ENCODE results near the gene IGF2R. TPM values are rescaled to one million over a fixed set of nuclear protein-coding genes. Genes with fewer than 3 reads are reported as not detected.
A peak's percentile ranks its signal among the peaks of the same experiment; 100 is the strongest.
"Not testable (repeated sequence)": the region's sequence is repeated elsewhere in the genome, so short reads cannot be mapped to it uniquely, and the experiment has no call there.

IGF2R gene, protein sequence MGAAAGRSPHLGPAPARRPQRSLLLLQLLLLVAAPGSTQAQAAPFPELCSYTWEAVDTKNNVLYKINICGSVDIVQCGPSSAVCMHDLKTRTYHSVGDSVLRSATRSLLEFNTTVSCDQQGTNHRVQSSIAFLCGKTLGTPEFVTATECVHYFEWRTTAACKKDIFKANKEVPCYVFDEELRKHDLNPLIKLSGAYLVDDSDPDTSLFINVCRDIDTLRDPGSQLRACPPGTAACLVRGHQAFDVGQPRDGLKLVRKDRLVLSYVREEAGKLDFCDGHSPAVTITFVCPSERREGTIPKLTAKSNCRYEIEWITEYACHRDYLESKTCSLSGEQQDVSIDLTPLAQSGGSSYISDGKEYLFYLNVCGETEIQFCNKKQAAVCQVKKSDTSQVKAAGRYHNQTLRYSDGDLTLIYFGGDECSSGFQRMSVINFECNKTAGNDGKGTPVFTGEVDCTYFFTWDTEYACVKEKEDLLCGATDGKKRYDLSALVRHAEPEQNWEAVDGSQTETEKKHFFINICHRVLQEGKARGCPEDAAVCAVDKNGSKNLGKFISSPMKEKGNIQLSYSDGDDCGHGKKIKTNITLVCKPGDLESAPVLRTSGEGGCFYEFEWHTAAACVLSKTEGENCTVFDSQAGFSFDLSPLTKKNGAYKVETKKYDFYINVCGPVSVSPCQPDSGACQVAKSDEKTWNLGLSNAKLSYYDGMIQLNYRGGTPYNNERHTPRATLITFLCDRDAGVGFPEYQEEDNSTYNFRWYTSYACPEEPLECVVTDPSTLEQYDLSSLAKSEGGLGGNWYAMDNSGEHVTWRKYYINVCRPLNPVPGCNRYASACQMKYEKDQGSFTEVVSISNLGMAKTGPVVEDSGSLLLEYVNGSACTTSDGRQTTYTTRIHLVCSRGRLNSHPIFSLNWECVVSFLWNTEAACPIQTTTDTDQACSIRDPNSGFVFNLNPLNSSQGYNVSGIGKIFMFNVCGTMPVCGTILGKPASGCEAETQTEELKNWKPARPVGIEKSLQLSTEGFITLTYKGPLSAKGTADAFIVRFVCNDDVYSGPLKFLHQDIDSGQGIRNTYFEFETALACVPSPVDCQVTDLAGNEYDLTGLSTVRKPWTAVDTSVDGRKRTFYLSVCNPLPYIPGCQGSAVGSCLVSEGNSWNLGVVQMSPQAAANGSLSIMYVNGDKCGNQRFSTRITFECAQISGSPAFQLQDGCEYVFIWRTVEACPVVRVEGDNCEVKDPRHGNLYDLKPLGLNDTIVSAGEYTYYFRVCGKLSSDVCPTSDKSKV (N-terminal part only)
- 100 to 1,000 TPM in 1 of 3 donors, 10 to 100 TPM in 2; 60.4 to 112 (median 81.0) TPM for total RNA-seq

DNA sequence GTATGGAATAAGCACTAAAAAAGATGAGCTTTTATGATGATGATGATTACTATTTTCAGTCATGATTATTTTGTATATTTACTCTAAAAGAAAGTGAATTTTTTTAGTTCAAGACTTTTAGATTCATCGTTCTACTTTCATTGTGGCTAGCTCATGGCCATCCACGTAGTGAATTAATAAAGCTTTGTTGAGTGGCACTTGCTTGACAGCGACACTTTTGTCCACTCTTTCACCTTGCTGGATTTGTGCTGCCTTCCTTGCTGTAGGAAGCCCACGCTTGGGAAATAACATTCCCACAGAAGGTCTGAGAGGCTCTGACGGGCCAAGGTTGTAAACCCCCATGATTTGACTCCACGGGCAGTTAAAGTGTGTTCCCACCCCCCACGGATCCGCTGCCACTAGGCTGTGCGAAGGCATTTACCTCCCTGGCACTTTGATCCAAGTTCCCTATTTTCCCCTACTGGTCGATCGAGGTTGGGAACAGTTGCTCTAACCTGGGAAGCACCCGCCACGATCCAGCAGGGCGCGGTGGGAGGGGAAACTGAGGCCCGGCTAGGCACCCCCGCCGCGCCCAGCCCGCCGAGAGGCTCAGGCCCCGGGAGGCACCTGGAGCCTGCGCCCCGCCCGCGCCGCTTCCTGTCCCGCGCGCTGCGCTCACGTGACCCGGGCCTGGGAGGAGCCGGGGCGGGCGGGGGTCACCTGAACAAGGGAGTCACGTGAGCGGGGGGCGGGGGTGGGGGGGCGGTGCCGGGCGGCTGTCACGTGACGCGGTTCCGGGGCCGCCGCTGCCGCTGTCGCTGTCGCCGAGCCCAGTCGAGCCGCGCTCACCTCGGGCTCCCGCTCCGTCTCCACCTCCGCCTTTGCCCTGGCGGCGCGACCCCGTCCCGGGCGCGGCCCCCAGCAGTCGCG is at the start of gene IGF2R:
TSS of gene IGF2R (plus strand) at position 788 of the 909 bp plus-strand sequence. CDS start 165 bp downstream, outside the sequence.
- H3K27ac ChIP-seq, result peak within 1 kb of the TSS; percentile 93 to 96
- H3K27me3 ChIP-seq, result no peaks in the 10 kb centered on the region
- H3K4me1 ChIP-seq, result peaks cover 0 to 8% of the 10 kb centered on the region in 2 donors
- no peaks in the 10 kb centered on the region for H3K9me3 ChIP-seq
- DNase-seq (ENCODE audit: low spot score in 2 of 2), result peak; percentile 91 to 96
- TF ChIP-seq POLR2A (IDR thresholded peaks at IDR 0.05) (peak; percentile 60), POLR2AphosphoS5 (IDR thresholded peaks at IDR 0.05) (peak; percentile 84 to 91 (median 91))
- TF ChIP-seq, protein P1, sequence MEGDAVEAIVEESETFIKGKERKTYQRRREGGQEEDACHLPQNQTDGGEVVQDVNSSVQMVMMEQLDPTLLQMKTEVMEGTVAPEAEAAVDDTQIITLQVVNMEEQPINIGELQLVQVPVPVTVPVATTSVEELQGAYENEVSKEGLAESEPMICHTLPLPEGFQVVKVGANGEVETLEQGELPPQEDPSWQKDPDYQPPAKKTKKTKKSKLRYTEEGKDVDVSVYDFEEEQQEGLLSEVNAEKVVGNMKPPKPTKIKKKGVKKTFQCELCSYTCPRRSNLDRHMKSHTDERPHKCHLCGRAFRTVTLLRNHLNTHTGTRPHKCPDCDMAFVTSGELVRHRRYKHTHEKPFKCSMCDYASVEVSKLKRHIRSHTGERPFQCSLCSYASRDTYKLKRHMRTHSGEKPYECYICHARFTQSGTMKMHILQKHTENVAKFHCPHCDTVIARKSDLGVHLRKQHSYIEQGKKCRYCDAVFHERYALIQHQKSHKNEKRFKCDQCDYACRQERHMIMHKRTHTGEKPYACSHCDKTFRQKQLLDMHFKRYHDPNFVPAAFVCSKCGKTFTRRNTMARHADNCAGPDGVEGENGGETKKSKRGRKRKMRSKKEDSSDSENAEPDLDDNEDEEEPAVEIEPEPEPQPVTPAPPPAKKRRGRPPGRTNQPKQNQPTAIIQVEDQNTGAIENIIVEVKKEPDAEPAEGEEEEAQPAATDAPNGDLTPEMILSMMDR (IDR thresholded peaks at IDR 0.05), result peak in 2 of 3 donors; percentile 27 to 34
- H3K4me3 ChIP-seq, result peak within 1 kb of the TSS; percentile 92 to 99 (median 93)
- no peaks in the 10 kb centered on the region for H3K36me3 ChIP-seq
- intact Hi-C loops (cut with DNase I; ENCODE audit: low total_unique reads), result no loop called here

DNA sequence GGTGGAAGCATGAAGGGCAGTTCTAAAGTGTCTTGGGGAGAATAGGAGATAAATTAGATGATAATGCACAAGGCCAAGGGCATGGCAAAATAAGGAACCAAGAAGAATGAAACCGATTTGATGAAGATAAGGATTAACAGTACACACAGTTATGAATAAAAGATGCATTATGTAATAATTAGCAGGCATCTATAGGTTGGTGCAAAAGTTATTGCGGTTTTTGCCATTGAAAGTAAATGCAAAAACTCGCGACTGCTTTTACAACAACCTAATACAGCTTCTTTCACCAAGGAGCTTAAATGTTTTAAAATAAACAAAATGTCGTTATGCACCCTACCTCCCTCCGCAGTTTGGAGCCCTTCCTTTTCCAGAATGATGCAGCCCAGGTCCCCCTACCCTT is 49.1 kb upstream of the IGF2R start:
- no peak for DNase-seq (ENCODE audit: low spot score in 2 of 2)
- Histone ChIP-seq H3K4me3 (no peak overlapping the region), H3K9me3 (no peaks in the 10 kb centered on the region), H3K27ac (no peak overlapping the region), H3K36me3 (no peaks in the 10 kb centered on the region), H3K27me3 (no peaks in the 10 kb centered on the region), H3K4me1 (no peaks in the 10 kb centered on the region)
- intact Hi-C loops (cut with DNase I; ENCODE audit: low total_unique reads), result no loop called here
- no peak for TF ChIP-seq POLR2AphosphoS5 (IDR thresholded peaks at IDR 0.05)
- TF ChIP-seq, protein P1 (IDR thresholded peaks at IDR 0.05), result no peak

DNA sequence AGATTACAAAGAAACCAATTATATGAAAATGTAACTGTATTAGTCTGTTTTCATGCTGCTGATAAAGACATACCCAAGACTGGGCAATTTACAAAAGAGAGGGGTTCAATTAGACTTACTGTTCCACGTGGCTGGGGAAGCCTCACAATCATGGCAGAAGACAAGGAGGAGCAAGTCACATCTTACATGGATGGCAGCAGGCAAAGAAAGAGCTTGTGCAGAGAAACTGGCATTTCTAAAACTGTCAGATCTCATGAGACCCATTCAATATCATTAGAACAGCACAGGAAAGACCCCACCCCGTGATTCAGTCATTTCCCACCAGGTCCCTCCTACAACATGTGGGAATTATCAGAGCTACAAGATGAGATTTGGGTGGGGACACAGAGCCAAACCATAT is 44.7 kb upstream of the IGF2R start:
- H3K27ac ChIP-seq; H3K27me3 ChIP-seq; H3K9me3 ChIP-seq; H3K4me3 ChIP-seq; DNase-seq (ENCODE audit: low spot score in 2 of 2); intact Hi-C loops (cut with DNase I; ENCODE audit: low total_unique reads); H3K4me1 ChIP-seq; H3K36me3 ChIP-seq: not testable (repeated sequence)

DNA sequence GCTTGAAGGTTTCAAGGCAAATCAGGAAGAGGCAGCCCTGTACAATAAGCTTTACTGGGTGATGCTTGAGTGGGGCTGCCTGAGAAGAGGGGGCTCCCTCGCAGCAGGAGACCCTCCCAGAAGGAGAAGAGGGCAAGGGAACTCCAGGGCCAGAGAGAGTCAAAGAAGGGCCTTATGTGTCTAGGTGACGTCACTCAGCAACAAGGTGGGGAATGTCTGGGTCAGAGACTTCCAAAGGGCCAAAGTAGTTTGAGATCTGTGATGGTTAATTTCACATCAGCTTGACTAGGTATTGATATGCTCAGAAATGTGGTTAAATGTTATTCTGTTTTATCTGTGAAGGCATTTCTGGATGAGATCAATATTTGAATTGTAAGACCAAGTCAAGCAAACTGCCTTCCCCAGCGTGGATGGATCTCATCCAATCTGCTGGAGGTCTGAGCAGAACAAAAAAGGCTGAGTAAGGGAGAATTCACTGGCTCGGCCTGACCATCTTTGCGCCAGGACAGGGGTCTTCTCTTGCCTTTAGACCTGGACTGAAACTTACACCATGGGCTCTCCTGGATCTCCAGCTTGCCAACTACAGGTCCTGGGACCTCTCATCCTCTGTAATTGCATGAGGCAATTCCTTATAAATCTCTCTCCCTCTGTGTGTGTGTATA is 42.2 kb upstream of the IGF2R start:
- intact Hi-C loops (cut with DNase I; ENCODE audit: low total_unique reads), result no loop called here
- no peaks in the 10 kb centered on the region for H3K9me3 ChIP-seq
- H3K36me3 ChIP-seq, result no peaks in the 10 kb centered on the region
- no peaks in the 10 kb centered on the region for H3K27me3 ChIP-seq
- no peak for DNase-seq (ENCODE audit: low spot score in 2 of 2)
- no peaks in the 10 kb centered on the region for H3K4me1 ChIP-seq
- no peak for TF ChIP-seq POLR2A (IDR thresholded peaks at IDR 0.05)
- TF ChIP-seq, protein P1 (IDR thresholded peaks at IDR 0.05), result no peak
- no peak for TF ChIP-seq POLR2AphosphoS5 (IDR thresholded peaks at IDR 0.05)
- no peak overlapping the region for H3K27ac ChIP-seq
- no peak overlapping the region for H3K4me3 ChIP-seq

Data from breast epithelium (tissue), 4 donors.